Dedifferentiated amniotic fluid mesenchymal stem cell (primary cell): ENCODE measurements around the gene ILDR1.
"Not testable (repeated sequence)": the region's sequence is repeated elsewhere in the genome, so short reads cannot be mapped to it uniquely, and the experiment has no call there.

Experiments used
- DNase-seq: peaks from one replicate; pipeline ENCODE4 v3.0.0-alpha.2; 2016; ENCODE audit errors: extremely low spot score

The ILDR1 gene

DNA sequence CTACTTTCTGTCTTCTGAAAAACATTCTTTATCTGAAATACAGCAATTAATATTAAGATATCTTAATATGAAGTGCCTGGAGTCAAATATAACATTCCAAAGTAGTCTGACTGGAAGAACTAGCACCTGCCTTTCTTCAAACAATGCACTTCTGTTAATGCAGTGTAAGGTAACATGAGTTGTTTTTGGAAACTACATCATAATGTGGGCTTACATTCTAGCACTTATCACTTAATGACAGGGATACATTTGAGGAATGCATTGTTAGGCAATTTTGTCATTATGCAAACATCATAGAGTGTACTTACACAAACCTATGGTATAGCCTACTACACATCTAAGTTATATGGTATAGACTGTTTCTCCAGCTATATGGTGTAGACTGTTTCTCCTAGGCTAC is 78.6 kb downstream of the ILDR1 start:
- no peak for DNase-seq

DNA sequence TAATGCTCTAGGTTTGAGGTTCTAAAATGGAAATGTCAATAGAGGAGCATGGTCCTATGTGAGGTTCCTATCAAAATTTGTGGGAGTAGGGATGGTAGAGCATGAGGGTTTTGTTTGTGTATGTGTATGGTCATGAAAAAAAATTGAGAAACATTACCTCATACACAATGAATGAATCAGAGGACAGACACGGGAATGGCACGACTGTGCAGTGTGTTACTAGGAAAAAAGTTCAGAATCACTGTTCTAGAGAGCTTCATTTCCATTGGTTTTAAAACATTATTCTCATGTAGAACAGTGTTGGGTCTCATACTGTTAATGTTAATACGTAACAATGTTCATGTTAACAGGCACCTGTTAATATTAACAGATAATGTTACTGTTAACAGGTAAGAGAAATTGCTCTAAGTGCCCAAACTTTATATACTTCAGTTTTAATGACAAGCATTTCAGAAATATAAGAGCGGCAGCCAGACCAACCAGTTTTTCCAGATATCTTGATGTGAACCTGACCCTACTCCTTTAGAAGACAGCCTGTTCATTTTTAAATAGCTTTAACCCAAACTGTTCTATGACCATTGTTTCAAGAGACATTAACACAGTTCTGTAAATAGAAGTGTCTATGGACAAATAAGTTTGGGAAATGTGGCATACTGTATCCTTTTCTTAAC is 79.8 kb downstream of the ILDR1 start:
- DNase-seq = no peak

DNA sequence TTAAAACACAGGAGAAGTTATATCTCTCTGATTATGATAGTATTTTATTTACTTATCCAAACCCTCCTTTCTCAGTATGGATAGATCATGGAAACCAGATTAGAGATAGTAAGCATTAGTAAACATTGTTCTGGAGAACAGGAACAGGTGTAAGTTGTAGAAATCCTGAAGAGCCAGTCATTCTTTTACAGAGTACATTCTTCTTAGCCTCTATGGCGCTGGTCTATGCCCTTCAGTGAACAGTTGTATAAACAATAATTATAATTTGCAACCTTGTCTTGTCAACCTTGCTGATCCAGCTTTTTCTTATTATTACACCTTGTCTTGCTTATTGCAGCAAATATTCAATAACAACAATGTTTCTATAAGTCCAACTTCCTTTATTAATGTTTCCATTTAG is 80.5 kb downstream of the ILDR1 start:
- DNase-seq = no peak

DNA sequence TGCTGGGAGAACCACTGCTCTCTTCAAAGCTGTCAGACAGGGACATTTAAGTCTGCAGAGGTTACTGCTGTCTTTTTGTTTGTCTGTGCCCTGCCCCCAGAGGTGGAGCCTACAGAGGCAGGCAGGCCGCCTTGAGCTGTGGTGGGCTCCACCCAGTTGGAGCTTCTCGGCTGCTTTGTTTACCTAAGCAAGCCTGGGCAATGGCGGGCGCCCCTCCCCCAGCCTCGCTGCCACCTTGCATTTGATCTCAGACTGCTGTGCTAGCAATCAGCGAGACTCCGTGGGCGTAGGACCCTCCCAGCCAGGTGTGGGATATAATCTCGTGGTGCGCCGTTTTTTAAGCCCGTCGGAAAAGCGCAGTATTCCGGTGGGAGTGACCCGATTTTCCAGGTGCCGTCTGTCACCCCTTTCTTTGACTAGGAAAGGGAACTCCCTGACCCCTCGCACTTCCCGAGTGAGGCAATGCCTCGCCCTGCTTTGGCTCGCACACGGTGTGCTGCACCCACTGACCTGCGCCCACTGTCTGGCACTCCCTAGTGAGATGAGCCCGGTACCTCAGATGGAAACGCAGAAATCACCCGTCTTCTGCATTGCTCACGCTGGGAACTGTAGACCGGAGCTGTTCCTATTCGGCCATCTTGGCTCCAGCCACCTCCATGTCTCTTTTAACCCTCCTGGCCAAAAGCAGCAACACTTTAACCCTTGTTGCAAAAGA is 83.7 kb downstream of the ILDR1 start:
- DNase-seq = not testable (repeated sequence)
